Ascending aorta (tissue), 2 donors: ENCODE results near the gene CERK. TPM values are rescaled to one million over a fixed set of nuclear protein-coding genes. Genes with fewer than 3 reads are reported as not detected.

ENCODE experiments used
- DNase-seq, 2 donors: peaks; one replicate each; pipeline ENCODE4 v3.0.0-alpha.2; 2019; ENCODE audit warnings: low spot score in 2 of 2
- H3K27ac ChIP-seq, 2 donors: fragments of 200-600 bp; sonication (generic); one replicate each; pipeline ENCODE4 v1.5.1; 2016 to 2017; ENCODE audit warnings: mild to moderate bottlenecking in 1 of 2
- H3K27me3 ChIP-seq: fragments of 200-600 bp; sonication (generic); one replicate; pipeline ENCODE4 v1.5.1; 2017
- H3K36me3 ChIP-seq, 2 donors: fragments of 200-600 bp; sonication (generic); one replicate each; pipeline ENCODE4 v1.5.1; 2016
- H3K4me1 ChIP-seq, 2 donors: fragments of 200-600 bp; sonication (generic); one replicate each; pipeline ENCODE4 v1.5.1; 2016 to 2017; ENCODE audit warnings: mild to moderate bottlenecking in 1 of 2
- H3K4me3 ChIP-seq, 2 donors: fragments of 200-600 bp; sonication (generic); one replicate each; pipeline ENCODE4 v1.5.1; 2016 to 2017; ENCODE audit warnings: mild to moderate bottlenecking in 1 of 2
- H3K9me3 ChIP-seq, 2 donors: fragments of 200-600 bp; sonication (generic); one replicate each; pipeline ENCODE4 v1.5.1; 2016
- CTCF ChIP-seq, 3 experiments: fragments of 200-600 bp in 2 of 3; fragments of 450-650 bp in 1 of 3; sonication (generic) in 2 of 3; IDR thresholded peaks; one replicate each; pipeline ENCODE4 v1.5.1; 2016 to 2019; ENCODE audit warnings: antibody characterized with exemption in 3 of 3, mild to moderate bottlenecking in 1 of 3, moderate library complexity in 1 of 3
- intact Hi-C: fragments of 100-400 bp; cut with DNase I; formaldehyde crosslinking; loops from one replicate; pipeline ENCODE4 v1.15.1; 2023
- total RNA-seq: library from RNA; depleted of rRNA; stranded (reverse); fragments of >200 nt; gene quantifications from one replicate; pipeline ENCODE4 v1.1.0, GENCODE V29; 2016

CERK gene
- total RNA-seq, 1 donor from 2014 or later, result 27.5 TPM

GRCh38 chr22:46675479-46675878 is 62.6 kb downstream of the CERK start:
- peaks cover 2 to 9% of the 10 kb centered on the region in 2 donors for H3K36me3 ChIP-seq
- intact Hi-C loops, result no loop called here
- H3K4me3 ChIP-seq, result no peak overlapping the region
- no peaks in the 10 kb centered on the region for H3K27me3 ChIP-seq
- DNase-seq, result no peak
- H3K4me1 ChIP-seq, result peaks cover 0 to 10% of the 10 kb centered on the region in 2 donors
- TF ChIP-seq CTCF (IDR thresholded peaks at IDR 0.05), result no peak
- no peak overlapping the region for H3K27ac ChIP-seq
- no peaks in the 10 kb centered on the region for H3K9me3 ChIP-seq

- Histone ChIP-seq H3K4me1 (peaks cover 0 to 7% of the 10 kb centered on the region in 2 donors), H3K27me3 (no peaks in the 10 kb centered on the region), H3K9me3 (no peaks in the 10 kb centered on the region), H3K4me3 (no peak overlapping the region), H3K36me3 (peaks cover 2 to 13% of the 10 kb centered on the region in 2 donors), H3K27ac (no peak overlapping the region)
- intact Hi-C loops, result no loop called here
- TF ChIP-seq CTCF (IDR thresholded peaks at IDR 0.05), result no peak
- no peak for DNase-seq
Measured at GRCh38 chr22:46674906-46675305, 63.1 kb downstream of the CERK start.

GRCh38 chr22:46674367-46674781 is 63.7 kb downstream of the CERK start:
- DNase-seq, result peak; percentile 47 to 82
- H3K4me3 ChIP-seq, result no peak overlapping the region
- no peaks in the 10 kb centered on the region for H3K9me3 ChIP-seq
- peaks cover 2 to 13% of the 10 kb centered on the region in 2 donors for H3K36me3 ChIP-seq
- no peaks in the 10 kb centered on the region for H3K27me3 ChIP-seq
- peaks cover 0 to 3% of the 10 kb centered on the region in 2 donors for H3K4me1 ChIP-seq
- intact Hi-C loops, result no loop called here
- TF ChIP-seq CTCF (IDR thresholded peaks at IDR 0.05), result no peak
- no peak overlapping the region for H3K27ac ChIP-seq

GRCh38 chr22:46673662-46674236 is 64.3 kb downstream of the CERK start:
- H3K4me3 ChIP-seq, result no peak overlapping the region
- H3K9me3 ChIP-seq, result no peaks in the 10 kb centered on the region
- H3K4me1 ChIP-seq, result no peaks in the 10 kb centered on the region
- DNase-seq, result no peak
- H3K36me3 ChIP-seq, result peaks cover 3 to 15% of the 10 kb centered on the region in 2 donors
- H3K27ac ChIP-seq, result no peak overlapping the region
- no peak for TF ChIP-seq CTCF (IDR thresholded peaks at IDR 0.05)
- H3K27me3 ChIP-seq, result no peaks in the 10 kb centered on the region
- intact Hi-C loops, result no loop called here

GRCh38 chr22:46673205-46673604 is 64.8 kb downstream of the CERK start:
- Histone ChIP-seq H3K27ac (no peak overlapping the region), H3K9me3 (no peaks in the 10 kb centered on the region), H3K36me3 (peaks cover 8 to 21% of the 10 kb centered on the region in 2 donors), H3K4me1 (no peaks in the 10 kb centered on the region), H3K4me3 (no peak overlapping the region), H3K27me3 (no peaks in the 10 kb centered on the region)
- DNase-seq, result no peak
- TF ChIP-seq CTCF (IDR thresholded peaks at IDR 0.05), result no peak
- intact Hi-C loops, result no loop called here

- H3K36me3 ChIP-seq, result peaks cover 13 to 25% of the 10 kb centered on the region in 2 donors
- no peak overlapping the region for H3K27ac ChIP-seq
- no peaks in the 10 kb centered on the region for H3K9me3 ChIP-seq
- H3K4me1 ChIP-seq, result no peaks in the 10 kb centered on the region
- no peak overlapping the region for H3K4me3 ChIP-seq
- DNase-seq, result no peak
- TF ChIP-seq CTCF (IDR thresholded peaks at IDR 0.05), result no peak
- H3K27me3 ChIP-seq, result no peaks in the 10 kb centered on the region
- intact Hi-C loops, result no loop called here
Measured at GRCh38 chr22:46672731-46673130, 65.3 kb downstream of the CERK start.
